CD14-positive monocyte (primary cell): ENCODE results near the gene NEK1. TPM values are rescaled to one million over a fixed set of nuclear protein-coding genes. Genes with fewer than 3 reads are reported as not detected.

Experiments used
- DNase-seq, 3 donors: peaks; one replicate each; pipeline ENCODE4 v3.0.0-alpha.2; 2011 to 2022
- H2AFZ ChIP-seq: 2 replicates; pipeline ENCODE4 v1.6.0; 2012; ENCODE audit warnings: mild to moderate bottlenecking, low read depth, low read length, inconsistent platforms; ENCODE audit not compliant: insufficient read depth, poor library complexity, severe bottlenecking
- H3K27ac ChIP-seq, 2 donors: 1 replicate in 1 of 2; 2 replicates in 1 of 2; pipeline ENCODE4 v1.5.1; 2012 to 2013; ENCODE audit warnings: low read length in 2 of 2, control low read depth in 1 of 2, inconsistent platforms in 1 of 2, low read depth in 1 of 2, mild to moderate bottlenecking in 1 of 2
- H3K27me3 ChIP-seq, 2 donors: one replicate each; pipeline versions ENCODE4 v1.6.0 to v1.6.1; 2011 to 2013; ENCODE audit warnings: low read length in 2 of 2; ENCODE audit not compliant: control insufficient read depth in 2 of 2, insufficient read depth in 2 of 2
- H3K36me3 ChIP-seq, 2 donors: replicated peaks in 1 of 2; 1 replicate in 1 of 2; 2 replicates in 1 of 2; pipeline versions ENCODE4 v1.5.1 to v1.6.1; 2012 to 2013; ENCODE audit warnings: low read length in 2 of 2, control low read depth in 1 of 2, inconsistent platforms in 1 of 2, mild to moderate bottlenecking in 1 of 2; ENCODE audit not compliant: insufficient read depth in 2 of 2, control insufficient read depth in 1 of 2
- H3K4me1 ChIP-seq, 2 donors: 1 replicate in 1 of 2; 2 replicates in 1 of 2; pipeline versions ENCODE4 v1.5.1 to v1.6.1; 2012 to 2013; ENCODE audit warnings: low read length in 2 of 2, control low read depth in 1 of 2, inconsistent platforms in 1 of 2, mild to moderate bottlenecking in 1 of 2, moderate library complexity in 1 of 2; ENCODE audit not compliant: insufficient read depth in 2 of 2, control insufficient read depth in 1 of 2
- H3K4me2 ChIP-seq: replicated peaks from 2 replicates; pipeline ENCODE3; 2012; ENCODE audit warnings: low read length, moderate library complexity, mild to moderate bottlenecking; ENCODE audit not compliant: poor library complexity, severe bottlenecking; ENCODE audit errors: extremely low read depth
- H3K4me3 ChIP-seq, 3 experiments: fragments of 200-600 bp in 1 of 3; sonication (generic) in 1 of 3; replicated peaks in 1 of 3; 1 replicate in 2 of 3; 2 replicates in 1 of 3; pipeline ENCODE4 v1.5.1; 2011 to 2013; ENCODE audit warnings: low read length in 3 of 3, mild to moderate bottlenecking in 3 of 3, control low read depth in 2 of 3, low read depth in 2 of 3, inconsistent platforms in 1 of 3, moderate library complexity in 1 of 3
- H3K79me2 ChIP-seq: 2 replicates; pipeline ENCODE4 v1.6.0; 2012; ENCODE audit warnings: mild to moderate bottlenecking, control low read depth, inconsistent platforms, low read length, moderate library complexity; ENCODE audit not compliant: insufficient read depth
- H3K9ac ChIP-seq: 2 replicates; pipeline ENCODE4 v1.6.0; 2017; ENCODE audit warnings: low read length, mild to moderate bottlenecking; ENCODE audit not compliant: insufficient read depth, poor library complexity, severe bottlenecking
- H3K9me3 ChIP-seq, 2 donors: replicated peaks in 1 of 2; 1 replicate in 1 of 2; 2 replicates in 1 of 2; pipeline versions ENCODE4 v1.5.1 to v1.6.1; 2012 to 2013; ENCODE audit warnings: low read length in 2 of 2, control low read depth in 1 of 2; ENCODE audit not compliant: control insufficient read depth in 1 of 2, insufficient read depth in 1 of 2
- H4K20me1 ChIP-seq: 2 replicates; pipeline ENCODE4 v1.6.0; 2012; ENCODE audit warnings: mild to moderate bottlenecking, low read length, control low read depth, moderate library complexity; ENCODE audit not compliant: insufficient read depth
- H3K27ac Mint-ChIP-seq, 7 donors: one replicate each; pipeline ENCODE4 v1.8.0; 2020; ENCODE audit warnings: mild to moderate bottlenecking in 7 of 7, mixed read lengths in 7 of 7, moderate library complexity in 6 of 7, inconsistent platforms in 2 of 7
- H3K27me3 Mint-ChIP-seq, 3 donors: one replicate each; pipeline ENCODE4 v1.8.0; 2021 to 2022; ENCODE audit warnings: low read depth in 3 of 3, mild to moderate bottlenecking in 3 of 3, mixed read lengths in 3 of 3, moderate library complexity in 3 of 3, inconsistent platforms in 1 of 3
- H3K36me3 Mint-ChIP-seq, 2 donors: one replicate each; pipeline ENCODE4 v1.8.0; 2020; ENCODE audit warnings: mixed read lengths in 2 of 2, inconsistent platforms in 1 of 2, mild to moderate bottlenecking in 1 of 2
- H3K4me1 Mint-ChIP-seq: one replicate; pipeline ENCODE4 v1.8.0; 2020; ENCODE audit warnings: mild to moderate bottlenecking, mixed read lengths
- H3K4me3 Mint-ChIP-seq, 2 donors: one replicate each; pipeline ENCODE4 v1.8.0; 2020; ENCODE audit warnings: mild to moderate bottlenecking in 2 of 2, mixed read lengths in 2 of 2, moderate library complexity in 1 of 2
- H3K9me3 Mint-ChIP-seq, 7 donors: one replicate each; pipeline ENCODE4 v1.8.0; 2020 to 2022; ENCODE audit warnings: mixed read lengths in 7 of 7, mild to moderate bottlenecking in 6 of 7, moderate library complexity in 6 of 7, inconsistent platforms in 2 of 7
- CTCF ChIP-seq: fragments of 200-600 bp; IDR thresholded peaks from one replicate; pipeline ENCODE4 v1.8.0; 2022; ENCODE audit warnings: antibody characterized with exemption, mild to moderate bottlenecking
- WGBS: methylation state at CpG from one replicate; pipeline ENCODE4 v1.1.5; 2013; ENCODE audit warnings: missing lambda C conversion rate; ENCODE audit not compliant: insufficient coverage; 5-methylcytosine and 5-hydroxymethylcytosine counted together
- intact Hi-C, 2 donors: fragments of 100-400 bp; cut with micrococcal nuclease; formaldehyde crosslinking; loops; one replicate each; pipeline versions ENCODE4 v1.15.0 to v1.15.1; 2023
- polyA plus RNA-seq, 3 donors: library from polyadenylated mRNA; depleted of rRNA in 1 of 3; unstranded in 2 of 3; stranded (reverse) in 1 of 3; fragments of 300-500 nt in 2 of 3; fragments of >200 nt in 1 of 3; fragmentation: Illumina TruSeq in 2 of 3; gene quantifications; 1 replicate in 2 of 3; 2 replicates in 1 of 3; pipeline ENCODE4 v1.2.3, GENCODE V29; 2012 to 2021

The NEK1 gene
- polyA plus RNA-seq, 3 donors, result 1.9 to 5.5 (median 2.7) TPM

GRCh38 chr4:169540774-169541173, 71.6 kb downstream of the NEK1 start:
- Histone ChIP-seq H3K27ac (no peak overlapping the region), H3K9ac (no peak overlapping the region), H3K4me2 (no peak overlapping the region), H3K27me3 (no peaks in the 10 kb centered on the region), H3K4me3 (no peak overlapping the region), H3K9me3 (peaks cover 0 to 4% of the 10 kb centered on the region in 2 donors), H2AFZ (no peak overlapping the region), H4K20me1 (no peaks in the 10 kb centered on the region), H3K4me1 (no peaks in the 10 kb centered on the region), H3K36me3 (no peaks in the 10 kb centered on the region), H3K79me2 (no peaks in the 10 kb centered on the region)
- no peaks in the 10 kb centered on the region for H3K4me1 Mint-ChIP-seq
- no peak for DNase-seq
- peaks cover 15 to 36% (median 27%) of the 10 kb centered on the region in 7 donors for H3K9me3 Mint-ChIP-seq
- intact Hi-C loops, result no loop called here
- no peak overlapping the region for H3K27ac Mint-ChIP-seq
- H3K4me3 Mint-ChIP-seq, result no peak overlapping the region
- peaks cover 0 to 2% (median 0%) of the 10 kb centered on the region in 3 donors for H3K27me3 Mint-ChIP-seq
- H3K36me3 Mint-ChIP-seq, result peaks cover 0 to 9% of the 10 kb centered on the region in 2 donors
- TF ChIP-seq CTCF, result no peak

- no peak overlapping the region for H3K27ac ChIP-seq
- peaks cover 3 to 21% of the 10 kb centered on the region in 2 donors for H3K36me3 ChIP-seq
- WGBS, result no CpG with 5 or more reads among the region's 2 CpGs
- Mint-ChIP-seq H3K4me3 (no peak overlapping the region), H3K27ac (no peak overlapping the region), H3K36me3 (peaks cover 30 to 37% of the 10 kb centered on the region in 2 donors), H3K27me3 (no peaks in the 10 kb centered on the region), H3K9me3 (peaks cover 0 to 2% (median 0%) of the 10 kb centered on the region in 7 donors), H3K4me1 (no peaks in the 10 kb centered on the region)
- DNase-seq, result no peak
- H3K9ac ChIP-seq, result no peak overlapping the region
- no peaks in the 10 kb centered on the region for H3K27me3 ChIP-seq
- no peaks in the 10 kb centered on the region for H3K4me1 ChIP-seq
- no peaks in the 10 kb centered on the region for H3K79me2 ChIP-seq
- H2AFZ ChIP-seq, result no peak overlapping the region
- no peak for TF ChIP-seq CTCF
- no peaks in the 10 kb centered on the region for H4K20me1 ChIP-seq
- intact Hi-C loops, result no loop called here
- H3K9me3 ChIP-seq, result no peaks in the 10 kb centered on the region
- H3K4me2 ChIP-seq, result no peak overlapping the region
- no peak overlapping the region for H3K4me3 ChIP-seq
Observed at GRCh38 chr4:169530048-169530447, 82.3 kb downstream of the NEK1 start.
